ENCODE data around the gene FBXL20. TPM values are rescaled to one million over a fixed set of nuclear protein-coding genes. Genes with fewer than 3 reads are reported as not detected.
"Not testable (repeated sequence)": the region's sequence is repeated elsewhere in the genome, so short reads cannot be mapped to it uniquely, and the experiment has no call there.

The FBXL20 gene
- total RNA-seq, 1 experiment from 2014 or later, result 20.2 TPM

DNA sequence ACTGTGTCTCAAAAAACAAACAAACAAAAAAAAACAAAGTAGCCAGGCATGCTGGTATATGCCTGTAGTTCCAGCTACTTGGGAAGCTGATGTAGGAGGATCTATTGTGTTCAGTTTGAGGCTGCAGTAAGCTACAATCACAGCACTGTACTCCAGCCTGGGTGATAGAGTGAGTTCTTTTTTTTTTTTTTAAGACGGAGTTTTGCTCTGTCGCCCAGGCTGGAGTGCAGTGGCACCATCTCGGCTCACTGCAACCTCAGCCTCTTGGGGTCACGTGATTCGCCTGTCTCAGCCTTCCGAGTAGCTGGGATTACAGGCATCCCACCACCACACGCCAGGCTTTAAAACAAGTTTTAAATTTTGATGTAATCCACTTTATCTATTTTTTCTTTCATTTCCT is 95.4 kb downstream of the FBXL20 start:
- POLR2A ChIA-PET (ENCODE audit: unreplicated experiment), result no interaction called here
- intact Hi-C loops (cut with micrococcal nuclease; ENCODE audit: unreplicated experiment), result no loop called here
- H3K27me3 ChIP-seq (ENCODE audit: insufficient read depth, low read depth), result no peaks in the 10 kb centered on the region
- H3K79me2 ChIP-seq (ENCODE audit: low read depth), result no peaks in the 10 kb centered on the region
- no peak overlapping the region for H3K27ac ChIP-seq
- no peaks in the 10 kb centered on the region for H3F3A ChIP-seq (ENCODE audit: insufficient read depth, low read depth)
- H3K4me2 ChIP-seq, result no peak overlapping the region
- no peaks in the 10 kb centered on the region for H3K9me3 ChIP-seq (ENCODE audit: insufficient read depth, low read depth)
- H3K4me3 ChIP-seq, result no peak overlapping the region
- H3K9me2 ChIP-seq (ENCODE audit: insufficient read depth), result no peaks in the 10 kb centered on the region
- CTCF ChIA-PET, result no interaction called here
- no peak for DNase-seq
- BruUV-seq (replicated peaks), result no TSS peak
- no peak for TF ChIP-seq CTCF (conservative IDR thresholded peaks at IDR 0.05)
- no peak for TF ChIP-seq EZH2 (IDR thresholded peaks at IDR 0.05; ENCODE audit: low read depth)
- no peaks in the 10 kb centered on the region for H3K36me3 ChIP-seq (ENCODE audit: low read depth)
- no peaks in the 10 kb centered on the region for H3K4me1 ChIP-seq (replicated peaks; ENCODE audit: insufficient read depth)
- H4K20me1 ChIP-seq (ENCODE audit: insufficient read depth), result no peaks in the 10 kb centered on the region
- no peak overlapping the region for H2AFZ ChIP-seq

DNA sequence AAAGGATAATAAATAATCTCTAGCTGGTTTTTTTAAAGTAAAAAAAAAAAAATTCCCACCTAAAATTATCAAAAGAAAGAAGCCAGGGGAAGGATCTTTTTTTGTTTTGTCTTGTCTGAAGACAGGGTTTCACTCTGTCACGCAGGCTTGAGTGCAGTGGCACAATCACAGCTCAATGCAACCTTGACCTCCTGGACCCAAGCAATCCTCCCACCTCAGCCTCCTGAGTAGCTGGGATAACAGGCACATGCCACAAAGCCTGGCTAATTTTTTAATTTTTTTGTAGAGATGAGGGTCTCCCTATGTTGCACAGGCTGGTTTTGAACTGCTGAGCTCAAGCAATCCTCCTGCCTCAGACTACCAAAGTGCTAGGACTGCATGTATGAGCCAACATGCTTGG is 97.2 kb downstream of the FBXL20 start:
- Histone ChIP-seq H3F3A (ENCODE audit: insufficient read depth, low read depth) (no peaks in the 10 kb centered on the region), H4K20me1 (ENCODE audit: insufficient read depth) (no peaks in the 10 kb centered on the region), H3K9me2 (ENCODE audit: insufficient read depth) (no peaks in the 10 kb centered on the region), H3K4me3 (no peak overlapping the region), H3K27ac (no peak overlapping the region), H3K27me3 (ENCODE audit: insufficient read depth, low read depth) (no peaks in the 10 kb centered on the region), H3K79me2 (ENCODE audit: low read depth) (no peaks in the 10 kb centered on the region), H3K9me3 (ENCODE audit: insufficient read depth, low read depth) (no peaks in the 10 kb centered on the region), H3K4me2 (no peak overlapping the region), H3K36me3 (ENCODE audit: low read depth) (no peaks in the 10 kb centered on the region), H3K4me1 (replicated peaks; ENCODE audit: insufficient read depth) (no peaks in the 10 kb centered on the region), H2AFZ (no peak overlapping the region)
- DNase-seq, result no peak
- TF ChIP-seq EZH2 (IDR thresholded peaks at IDR 0.05; ENCODE audit: low read depth) (no peak), CTCF (conservative IDR thresholded peaks at IDR 0.05) (no peak)
- ChIA-PET POLR2A (ENCODE audit: unreplicated experiment) (interaction anchor here (0.6 kb wide), 1 partner anchor 235 kb away, joined by 8 read pairs; no protein-coding TSS in a partner anchor), CTCF (no interaction called here)
- no TSS peak for BruUV-seq (replicated peaks)
- intact Hi-C loops (cut with micrococcal nuclease; ENCODE audit: unreplicated experiment), result no loop called here

GRCh38 chr17:39294060-39294459 is 107.4 kb downstream of the FBXL20 start:
- DNase-seq, result no peak
- H2AFZ ChIP-seq, result no peak overlapping the region
- H3K79me2 ChIP-seq (ENCODE audit: low read depth), result no peaks in the 10 kb centered on the region
- H3K36me3 ChIP-seq (ENCODE audit: low read depth), result no peaks in the 10 kb centered on the region
- 0 out of 2 replicates have a peak, but pooled peaks cover 3% of the 10 kb centered on the region for H3F3A ChIP-seq (ENCODE audit: insufficient read depth, low read depth)
- H3K4me1 ChIP-seq (replicated peaks; ENCODE audit: insufficient read depth), result no peaks in the 10 kb centered on the region
- H3K27me3 ChIP-seq (ENCODE audit: insufficient read depth, low read depth), result no peaks in the 10 kb centered on the region
- H3K27ac ChIP-seq, result no peak overlapping the region
- intact Hi-C loops (cut with micrococcal nuclease; ENCODE audit: unreplicated experiment), result no loop called here
- H3K4me3 ChIP-seq, result no peak overlapping the region
- H3K9me2 ChIP-seq (ENCODE audit: insufficient read depth), result no peaks in the 10 kb centered on the region
- ChIA-PET POLR2A (ENCODE audit: unreplicated experiment) (no interaction called here), CTCF (no interaction called here)
- H3K9me3 ChIP-seq (ENCODE audit: insufficient read depth, low read depth), result no peaks in the 10 kb centered on the region
- no TSS peak for BruUV-seq (replicated peaks)
- no peaks in the 10 kb centered on the region for H4K20me1 ChIP-seq (ENCODE audit: insufficient read depth)
- TF ChIP-seq EZH2 (IDR thresholded peaks at IDR 0.05; ENCODE audit: low read depth), result no peak
- TF ChIP-seq CTCF (conservative IDR thresholded peaks at IDR 0.05), result no peak
- H3K4me2 ChIP-seq, result no peak overlapping the region

- H3K9me3 ChIP-seq (ENCODE audit: insufficient read depth, low read depth); H3K4me3 ChIP-seq; H3K27me3 ChIP-seq (ENCODE audit: insufficient read depth, low read depth); DNase-seq; intact Hi-C loops (cut with micrococcal nuclease; ENCODE audit: unreplicated experiment); BruUV-seq (replicated peaks); H4K20me1 ChIP-seq (ENCODE audit: insufficient read depth); H3K79me2 ChIP-seq (ENCODE audit: low read depth); H3F3A ChIP-seq (ENCODE audit: insufficient read depth, low read depth); H3K36me3 ChIP-seq (ENCODE audit: low read depth); H3K4me1 ChIP-seq (replicated peaks; ENCODE audit: insufficient read depth); H3K4me2 ChIP-seq; H3K9me2 ChIP-seq (ENCODE audit: insufficient read depth); CTCF ChIA-PET; H2AFZ ChIP-seq; H3K27ac ChIP-seq: not testable (repeated sequence)
- POLR2A ChIA-PET (ENCODE audit: unreplicated experiment), result interaction anchor here (0.7 kb wide), 1 partner anchor 376 kb away, joined by 8 read pairs; no protein-coding TSS in a partner anchor
These were observed 108.9 kb downstream of the FBXL20 start for GRCh38 chr17:39292546-39292945.

DNA sequence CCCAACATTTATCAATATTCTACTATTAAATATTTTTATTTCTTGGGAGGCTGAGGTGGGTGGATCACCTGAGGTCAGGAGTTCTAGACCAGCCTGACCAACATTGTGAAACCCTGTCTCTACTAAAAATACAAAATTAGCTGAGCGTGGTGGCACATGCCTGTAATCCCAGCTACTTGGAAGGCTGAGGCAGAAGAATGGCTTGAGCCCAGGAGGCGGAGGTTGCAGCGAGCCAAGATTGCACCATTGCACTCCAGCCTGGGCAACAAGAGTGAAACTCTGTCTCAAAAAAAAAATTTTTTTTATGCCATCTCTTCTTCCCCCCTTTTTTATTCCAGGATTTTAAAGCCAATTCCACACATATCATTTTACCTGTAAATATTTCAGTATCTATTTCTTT is 114.9 kb downstream of the FBXL20 start:
- BruUV-seq (replicated peaks); H3K4me3 ChIP-seq; DNase-seq; H4K20me1 ChIP-seq (ENCODE audit: insufficient read depth); POLR2A ChIA-PET (ENCODE audit: unreplicated experiment); H3K79me2 ChIP-seq (ENCODE audit: low read depth); H3K27me3 ChIP-seq (ENCODE audit: insufficient read depth, low read depth); H3K36me3 ChIP-seq (ENCODE audit: low read depth); CTCF ChIA-PET; H3K27ac ChIP-seq; H3K9me2 ChIP-seq (ENCODE audit: insufficient read depth); H3K4me2 ChIP-seq; H3F3A ChIP-seq (ENCODE audit: insufficient read depth, low read depth); H2AFZ ChIP-seq; H3K9me3 ChIP-seq (ENCODE audit: insufficient read depth, low read depth); intact Hi-C loops (cut with micrococcal nuclease; ENCODE audit: unreplicated experiment); H3K4me1 ChIP-seq (replicated peaks; ENCODE audit: insufficient read depth): not testable (repeated sequence)
